ENCODE data around the gene UGT2B10. TPM values are rescaled to one million over a fixed set of nuclear protein-coding genes. Genes with fewer than 3 reads are reported as not detected.
A peak's percentile ranks its signal among the peaks of the same experiment; 100 is the strongest.

Gene UGT2B10
- polyA plus RNA-seq, 3 donors, result not detected

- DNase-seq (ENCODE audit: extremely low read depth in 1 of 11, low read depth in 9 of 11, low spot score in 4 of 11), result no peak
Observed at GRCh38 chr4:68864438-68865187, 48.8 kb downstream of the UGT2B10 start.

GRCh38 chr4:68865188-68865638 is 49.4 kb downstream of the UGT2B10 start:
- no peak for DNase-seq (ENCODE audit: extremely low read depth in 1 of 11, low read depth in 9 of 11, low spot score in 4 of 11)

GRCh38 chr4:68865760-68866159 is 50.0 kb downstream of the UGT2B10 start:
- no peak for DNase-seq (ENCODE audit: extremely low read depth in 1 of 11, low read depth in 9 of 11, low spot score in 4 of 11)

GRCh38 chr4:68869274-68869773 is 53.5 kb downstream of the UGT2B10 start:
- DNase-seq (ENCODE audit: extremely low read depth in 1 of 11, low read depth in 9 of 11, low spot score in 4 of 11), result no peak

- peak in 1 of 11 donors; percentile 28 for DNase-seq (ENCODE audit: extremely low read depth in 1 of 11, low read depth in 9 of 11, low spot score in 4 of 11)
Observed at GRCh38 chr4:68871809-68872642, 56.2 kb downstream of the UGT2B10 start.

GRCh38 chr4:68872643-68873502 is 57.1 kb downstream of the UGT2B10 start:
- DNase-seq (ENCODE audit: extremely low read depth in 1 of 11, low read depth in 9 of 11, low spot score in 4 of 11), result no peak

GRCh38 chr4:68874507-68874906 is 58.7 kb downstream of the UGT2B10 start:
- DNase-seq (ENCODE audit: extremely low read depth in 1 of 11, low read depth in 9 of 11, low spot score in 4 of 11), result no peak

GRCh38 chr4:68877555-68877954 is 61.8 kb downstream of the UGT2B10 start:
- no peak for DNase-seq (ENCODE audit: extremely low read depth in 1 of 11, low read depth in 9 of 11, low spot score in 4 of 11)

GRCh38 chr4:68878048-68878447 is 62.3 kb downstream of the UGT2B10 start:
- no peak for DNase-seq (ENCODE audit: extremely low read depth in 1 of 11, low read depth in 9 of 11, low spot score in 4 of 11)

Other genes starting within 250 kb of the UGT2B10 start
- not detected for gene UGT2B17, start 239.7 kb upstream of the UGT2B10 start, polyA plus RNA-seq (ENCODE audit: insufficient read length in 3 of 3)
- under 1 TPM in 1 of 3 donors, not detected in 2; 0.04 TPM for gene UGT2B15, start 145.3 kb upstream of the UGT2B10 start, polyA plus RNA-seq (ENCODE audit: insufficient read length in 3 of 3)
- 100 to 1,000 TPM in 1 of 3 donors, 10 to 100 TPM in 2; 56.1 to 117 (median 78.3) TPM for gene UGT2A3, start 135.8 kb downstream of the UGT2B10 start, polyA plus RNA-seq (ENCODE audit: insufficient read length in 3 of 3)